ENCODE measurements around the gene B4GALT5.

DNA sequence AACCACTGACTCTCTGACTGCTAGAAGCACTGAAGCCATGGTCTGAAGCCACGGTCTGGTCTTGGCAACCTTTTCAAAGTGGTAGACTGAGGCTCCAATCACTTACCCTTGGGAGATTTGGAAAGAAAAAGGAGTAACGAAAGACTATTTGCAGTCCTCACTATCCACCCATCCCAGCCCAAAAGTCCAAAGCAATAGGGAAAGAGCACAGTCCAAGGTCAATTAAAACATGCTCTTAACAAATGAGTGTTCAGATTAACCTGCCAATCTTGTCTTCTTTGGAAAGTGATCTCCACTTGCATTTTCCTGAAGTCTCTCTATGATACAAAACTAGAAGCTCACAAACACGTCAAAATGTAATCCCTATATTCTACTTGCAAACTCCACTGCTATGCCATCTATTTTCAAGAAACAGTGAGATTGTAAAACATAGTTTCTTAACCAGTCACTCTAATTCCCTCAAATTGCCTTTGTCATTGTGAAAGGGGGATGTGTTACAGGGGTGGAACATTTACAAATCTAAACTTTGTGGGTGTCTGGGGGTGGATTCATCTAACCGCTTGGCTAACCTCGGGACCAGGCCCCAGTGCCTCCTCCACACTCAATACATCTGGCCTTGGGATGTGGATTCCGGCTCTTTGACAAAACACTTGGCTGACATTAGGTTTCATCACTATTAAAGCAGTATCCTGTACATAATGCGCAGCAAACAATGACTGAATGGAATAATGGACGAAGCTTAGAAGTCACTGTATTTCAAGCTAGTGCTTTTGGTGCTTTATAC, 56.4 kb downstream of the B4GALT5 start:
- TF ChIP-seq, protein P1, sequence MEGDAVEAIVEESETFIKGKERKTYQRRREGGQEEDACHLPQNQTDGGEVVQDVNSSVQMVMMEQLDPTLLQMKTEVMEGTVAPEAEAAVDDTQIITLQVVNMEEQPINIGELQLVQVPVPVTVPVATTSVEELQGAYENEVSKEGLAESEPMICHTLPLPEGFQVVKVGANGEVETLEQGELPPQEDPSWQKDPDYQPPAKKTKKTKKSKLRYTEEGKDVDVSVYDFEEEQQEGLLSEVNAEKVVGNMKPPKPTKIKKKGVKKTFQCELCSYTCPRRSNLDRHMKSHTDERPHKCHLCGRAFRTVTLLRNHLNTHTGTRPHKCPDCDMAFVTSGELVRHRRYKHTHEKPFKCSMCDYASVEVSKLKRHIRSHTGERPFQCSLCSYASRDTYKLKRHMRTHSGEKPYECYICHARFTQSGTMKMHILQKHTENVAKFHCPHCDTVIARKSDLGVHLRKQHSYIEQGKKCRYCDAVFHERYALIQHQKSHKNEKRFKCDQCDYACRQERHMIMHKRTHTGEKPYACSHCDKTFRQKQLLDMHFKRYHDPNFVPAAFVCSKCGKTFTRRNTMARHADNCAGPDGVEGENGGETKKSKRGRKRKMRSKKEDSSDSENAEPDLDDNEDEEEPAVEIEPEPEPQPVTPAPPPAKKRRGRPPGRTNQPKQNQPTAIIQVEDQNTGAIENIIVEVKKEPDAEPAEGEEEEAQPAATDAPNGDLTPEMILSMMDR (conservative IDR thresholded peaks at IDR 0.05; ENCODE audit: low read length), result no peak
- TF ChIP-seq EZH2phosphoT487 (IDR thresholded peaks at IDR 0.05; ENCODE audit: borderline replicate concordance), result no peak

Measured in Loucy (cell line).